GM12892 (cell line): ENCODE results near the gene MGMT.

ENCODE experiments used
- DNase-seq: peaks from one replicate; pipeline ENCODE4 v3.0.0; 2011; ENCODE audit not compliant: insufficient read length
- FAIRE-seq: peaks from 2 replicates; lab custom pipeline; 2011; peaks lifted over from hg19 to GRCh38; lab: Jason Lieb, UNC
- POLR2A ChIP-seq: IDR thresholded peaks from 2 replicates; pipeline ENCODE4 v1.6.1; 2011; ENCODE audit warnings: low read depth, low read length, control low read depth
- POLR2AphosphoS5 ChIP-seq: IDR thresholded peaks from 2 replicates; pipeline ENCODE4 v1.6.1; 2011; ENCODE audit warnings: low read depth, low read length, control low read depth
- TAF1 ChIP-seq: IDR thresholded peaks from 2 replicates; pipeline ENCODE4 v1.6.1; 2011; ENCODE audit warnings: low read depth, mild to moderate bottlenecking, control low read depth, low read length, borderline replicate concordance

MGMT gene

GRCh38 chr10:129658376-129659072, 191.5 kb downstream of the MGMT start:
- FAIRE-seq: no peak
- TF ChIP-seq TAF1: no peak
- TF ChIP-seq POLR2AphosphoS5: no peak
- TF ChIP-seq POLR2A: no peak
- no peak for DNase-seq

- TF ChIP-seq TAF1 (no peak), POLR2A (no peak), POLR2AphosphoS5 (no peak)
- FAIRE-seq: no peak
- no peak for DNase-seq
Measured at GRCh38 chr10:129659508-129660268, 192.6 kb downstream of the MGMT start.

GRCh38 chr10:129660569-129660968, 193.5 kb downstream of the MGMT start:
- no peak for DNase-seq
- no peak for FAIRE-seq
- no peak for TF ChIP-seq POLR2A
- TF ChIP-seq TAF1: no peak
- no peak for TF ChIP-seq POLR2AphosphoS5

GRCh38 chr10:129662426-129662825, 195.4 kb downstream of the MGMT start:
- FAIRE-seq: no peak
- no peak for TF ChIP-seq TAF1
- no peak for TF ChIP-seq POLR2AphosphoS5
- no peak for TF ChIP-seq POLR2A

GRCh38 chr10:129670124-129670523, 203.1 kb downstream of the MGMT start:
- TF ChIP-seq POLR2A: no peak
- no peak for TF ChIP-seq POLR2AphosphoS5
- no peak for TF ChIP-seq TAF1
- no peak for DNase-seq
- no peak for FAIRE-seq

More at GRCh38 chr10:129662426-129662825, 195.4 kb downstream of the MGMT start:
- DNase-seq: no peak

- FAIRE-seq (no peak), DNase-seq (no peak)
- TF ChIP-seq TAF1 (no peak), POLR2A (no peak), POLR2AphosphoS5 (no peak)
Measured at GRCh38 chr10:129673292-129673691, 206.3 kb downstream of the MGMT start.

GRCh38 chr10:129675027-129675769, 208.2 kb downstream of the MGMT start:
- TF ChIP-seq TAF1: no peak
- no peak for TF ChIP-seq POLR2AphosphoS5
- no peak for TF ChIP-seq POLR2A
- DNase-seq (no peak), FAIRE-seq (no peak)

GRCh38 chr10:129676014-129676413, 209.0 kb downstream of the MGMT start:
- TF ChIP-seq TAF1: no peak
- no peak for TF ChIP-seq POLR2A
- no peak for TF ChIP-seq POLR2AphosphoS5
- FAIRE-seq (no peak), DNase-seq (no peak)

- FAIRE-seq: no peak
- no peak for DNase-seq
- no peak for TF ChIP-seq TAF1
- TF ChIP-seq POLR2AphosphoS5: no peak
- no peak for TF ChIP-seq POLR2A
Measured at GRCh38 chr10:129677377-129677927, 210.4 kb downstream of the MGMT start.

GRCh38 chr10:129678186-129678585, 211.1 kb downstream of the MGMT start:
- DNase-seq: no peak
- TF ChIP-seq POLR2AphosphoS5 (no peak), TAF1 (no peak), POLR2A (no peak)
- no peak for FAIRE-seq

GRCh38 chr10:129679207-129679606, 212.2 kb downstream of the MGMT start:
- no peak for FAIRE-seq
- DNase-seq: no peak
- no peak for TF ChIP-seq TAF1
- TF ChIP-seq POLR2AphosphoS5: no peak
- TF ChIP-seq POLR2A: no peak

- FAIRE-seq (no peak), DNase-seq (no peak)
- no peak for TF ChIP-seq POLR2A
- no peak for TF ChIP-seq TAF1
- TF ChIP-seq POLR2AphosphoS5: no peak
Measured at GRCh38 chr10:129680661-129681344, 213.8 kb downstream of the MGMT start.
